Measurements from ENCODE around the gene NOTCH1.

The NOTCH1 gene

DNA sequence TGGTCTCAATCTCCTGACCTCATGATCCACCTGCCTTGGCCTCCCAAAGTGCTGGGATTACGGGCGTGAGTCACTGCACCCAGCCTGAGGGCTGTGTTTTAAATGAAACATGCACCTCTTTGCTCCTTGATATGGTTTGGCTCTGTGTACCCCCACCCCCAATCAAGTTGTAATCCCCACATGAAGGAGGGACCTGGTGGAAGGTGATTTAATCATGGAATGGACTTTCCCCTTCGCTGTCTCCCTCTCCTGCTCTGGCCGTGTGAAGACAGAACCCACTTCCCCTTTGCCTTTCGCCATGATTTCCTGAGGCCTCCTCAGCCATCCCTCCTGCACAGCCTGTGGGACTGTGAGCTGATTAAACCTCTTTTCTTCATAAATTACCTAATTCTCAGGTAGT, 12.5 kb upstream of the NOTCH1 start:
- Histone ChIP-seq H3K27ac (no peak overlapping the region), H3K9ac (no peak overlapping the region), H2AFZ (ENCODE audit: low read depth) (no peak overlapping the region), H3K4me2 (no peak overlapping the region), H3K4me1 (ENCODE audit: low read depth, poor library complexity, severe bottlenecking) (no peaks in the 10 kb centered on the region), H4K20me1 (ENCODE audit: insufficient read depth) (no peaks in the 10 kb centered on the region), H3K79me2 (ENCODE audit: insufficient read depth, low read depth) (no peaks in the 10 kb centered on the region), H3K4me3 (IDR thresholded peaks at IDR 0.05; ENCODE audit: insufficient read depth, low read depth, low read length) (no peak overlapping the region), H3K27me3 (ENCODE audit: insufficient read depth, low read depth) (peaks cover 94% of the 10 kb centered on the region), H3K36me3 (ENCODE audit: insufficient read depth) (no peaks in the 10 kb centered on the region)
- TF ChIP-seq, protein P1, sequence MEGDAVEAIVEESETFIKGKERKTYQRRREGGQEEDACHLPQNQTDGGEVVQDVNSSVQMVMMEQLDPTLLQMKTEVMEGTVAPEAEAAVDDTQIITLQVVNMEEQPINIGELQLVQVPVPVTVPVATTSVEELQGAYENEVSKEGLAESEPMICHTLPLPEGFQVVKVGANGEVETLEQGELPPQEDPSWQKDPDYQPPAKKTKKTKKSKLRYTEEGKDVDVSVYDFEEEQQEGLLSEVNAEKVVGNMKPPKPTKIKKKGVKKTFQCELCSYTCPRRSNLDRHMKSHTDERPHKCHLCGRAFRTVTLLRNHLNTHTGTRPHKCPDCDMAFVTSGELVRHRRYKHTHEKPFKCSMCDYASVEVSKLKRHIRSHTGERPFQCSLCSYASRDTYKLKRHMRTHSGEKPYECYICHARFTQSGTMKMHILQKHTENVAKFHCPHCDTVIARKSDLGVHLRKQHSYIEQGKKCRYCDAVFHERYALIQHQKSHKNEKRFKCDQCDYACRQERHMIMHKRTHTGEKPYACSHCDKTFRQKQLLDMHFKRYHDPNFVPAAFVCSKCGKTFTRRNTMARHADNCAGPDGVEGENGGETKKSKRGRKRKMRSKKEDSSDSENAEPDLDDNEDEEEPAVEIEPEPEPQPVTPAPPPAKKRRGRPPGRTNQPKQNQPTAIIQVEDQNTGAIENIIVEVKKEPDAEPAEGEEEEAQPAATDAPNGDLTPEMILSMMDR (conservative IDR thresholded peaks at IDR 0.05; ENCODE audit: low read depth, low read length) = no peak

DNA sequence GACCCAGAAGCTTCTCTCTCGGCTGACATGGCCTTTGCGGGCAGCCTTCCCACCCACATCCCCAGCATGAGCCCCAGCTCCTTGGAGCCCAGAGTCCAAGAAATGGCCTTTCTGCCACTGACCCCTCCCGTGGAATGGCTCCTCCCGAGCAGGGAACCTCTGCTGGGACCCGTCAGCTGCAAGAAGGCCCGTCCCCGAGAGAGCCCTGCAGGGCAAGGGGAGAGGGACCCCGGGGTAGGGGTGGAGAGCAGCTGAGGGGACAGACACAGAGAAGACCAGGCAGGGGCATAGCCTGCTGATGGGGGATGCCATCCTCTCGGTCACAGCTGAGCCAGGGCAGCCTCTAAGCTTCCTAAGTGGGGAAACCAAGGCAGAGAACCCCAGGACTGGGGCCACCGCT, 11.2 kb upstream of the NOTCH1 start:
- Histone ChIP-seq H3K4me3 (IDR thresholded peaks at IDR 0.05; ENCODE audit: insufficient read depth, low read depth, low read length) (no peak overlapping the region), H4K20me1 (ENCODE audit: insufficient read depth) (no peaks in the 10 kb centered on the region), H3K27ac (no peak overlapping the region), H3K27me3 (ENCODE audit: insufficient read depth, low read depth) (peaks cover 94% of the 10 kb centered on the region), H3K4me2 (no peak overlapping the region), H3K4me1 (ENCODE audit: low read depth, poor library complexity, severe bottlenecking) (no peaks in the 10 kb centered on the region), H3K9ac (no peak overlapping the region), H2AFZ (ENCODE audit: low read depth) (no peak overlapping the region), H3K36me3 (ENCODE audit: insufficient read depth) (no peaks in the 10 kb centered on the region), H3K79me2 (ENCODE audit: insufficient read depth, low read depth) (no peaks in the 10 kb centered on the region)
- TF ChIP-seq, protein P1 (conservative IDR thresholded peaks at IDR 0.05; ENCODE audit: low read depth, low read length) = no peak

DNA sequence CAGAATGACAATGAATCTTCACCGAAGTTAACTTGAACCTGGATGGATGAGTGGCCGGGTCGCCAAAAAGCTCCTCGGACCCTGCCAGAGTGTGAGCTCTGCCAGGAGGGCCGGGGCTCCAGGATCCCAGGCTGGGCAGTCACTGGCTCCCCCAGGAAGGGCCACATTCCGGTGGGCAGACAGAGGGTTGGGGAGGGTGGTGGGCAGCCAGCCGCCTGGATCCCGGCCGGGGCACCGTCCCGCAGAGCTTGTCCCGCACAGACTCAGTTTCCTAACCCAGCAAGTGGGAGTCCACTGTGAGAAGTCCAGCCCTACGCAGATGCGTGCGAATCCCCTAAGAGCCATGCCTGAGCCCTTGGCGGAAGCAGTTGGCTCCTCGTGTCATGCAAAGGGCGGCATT, 10.3 kb upstream of the NOTCH1 start:
- H2AFZ ChIP-seq (ENCODE audit: low read depth) = no peak overlapping the region
- H3K4me1 ChIP-seq (ENCODE audit: low read depth, poor library complexity, severe bottlenecking) = peaks cover 5% of the 10 kb centered on the region
- H3K4me3 ChIP-seq (IDR thresholded peaks at IDR 0.05; ENCODE audit: insufficient read depth, low read depth, low read length) = no peak overlapping the region
- H3K9ac ChIP-seq = no peak overlapping the region
- no peaks in the 10 kb centered on the region for H4K20me1 ChIP-seq (ENCODE audit: insufficient read depth)
- no peak overlapping the region for H3K27ac ChIP-seq
- peaks cover 95% of the 10 kb centered on the region for H3K27me3 ChIP-seq (ENCODE audit: insufficient read depth, low read depth)
- H3K4me2 ChIP-seq = no peak overlapping the region
- TF ChIP-seq, protein P1 (conservative IDR thresholded peaks at IDR 0.05; ENCODE audit: low read depth, low read length) = no peak
- no peaks in the 10 kb centered on the region for H3K36me3 ChIP-seq (ENCODE audit: insufficient read depth)
- H3K79me2 ChIP-seq (ENCODE audit: insufficient read depth, low read depth) = no peaks in the 10 kb centered on the region

DNA sequence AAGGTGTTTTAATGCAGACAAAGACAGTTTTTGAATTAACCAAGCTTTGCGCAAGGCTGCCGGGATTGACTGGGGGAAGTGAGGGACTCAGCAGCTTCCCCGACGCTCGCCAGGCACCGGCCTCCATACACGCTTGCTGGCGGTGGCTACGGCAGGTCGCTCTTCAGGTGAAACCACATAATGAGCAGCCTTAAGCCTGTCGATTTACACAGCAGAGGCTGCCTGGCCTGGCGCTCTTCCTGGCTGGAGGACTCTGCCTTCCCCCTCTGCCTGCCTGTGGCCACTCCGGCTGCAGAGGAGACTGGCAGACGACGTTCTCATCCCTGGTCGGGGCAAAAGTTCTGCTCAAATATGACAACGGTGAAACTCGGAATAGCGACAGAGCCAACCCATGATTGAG, 9.0 kb upstream of the NOTCH1 start:
- H3K4me2 ChIP-seq = no peak overlapping the region
- no peak overlapping the region for H3K27ac ChIP-seq
- no peak overlapping the region for H3K9ac ChIP-seq
- TF ChIP-seq, protein P1 (conservative IDR thresholded peaks at IDR 0.05; ENCODE audit: low read depth, low read length) = no peak
- no peak overlapping the region for H2AFZ ChIP-seq (ENCODE audit: low read depth)
- H3K4me3 ChIP-seq (IDR thresholded peaks at IDR 0.05; ENCODE audit: insufficient read depth, low read depth, low read length) = no peak overlapping the region
- peaks cover 5% of the 10 kb centered on the region for H3K4me1 ChIP-seq (ENCODE audit: low read depth, poor library complexity, severe bottlenecking)
- H3K79me2 ChIP-seq (ENCODE audit: insufficient read depth, low read depth) = no peaks in the 10 kb centered on the region
- no peaks in the 10 kb centered on the region for H3K36me3 ChIP-seq (ENCODE audit: insufficient read depth)
- H3K27me3 ChIP-seq (ENCODE audit: insufficient read depth, low read depth) = peaks cover 95% of the 10 kb centered on the region
- no peaks in the 10 kb centered on the region for H4K20me1 ChIP-seq (ENCODE audit: insufficient read depth)
